ENCODE measurements around the gene STARD9. TPM values are rescaled to one million over a fixed set of nuclear protein-coding genes. Genes with fewer than 3 reads are reported as not detected.

The STARD9 gene
- total and polyA plus RNA-seq, 8 donors = 1.4 to 45.7 (median 11.8) TPM

DNA sequence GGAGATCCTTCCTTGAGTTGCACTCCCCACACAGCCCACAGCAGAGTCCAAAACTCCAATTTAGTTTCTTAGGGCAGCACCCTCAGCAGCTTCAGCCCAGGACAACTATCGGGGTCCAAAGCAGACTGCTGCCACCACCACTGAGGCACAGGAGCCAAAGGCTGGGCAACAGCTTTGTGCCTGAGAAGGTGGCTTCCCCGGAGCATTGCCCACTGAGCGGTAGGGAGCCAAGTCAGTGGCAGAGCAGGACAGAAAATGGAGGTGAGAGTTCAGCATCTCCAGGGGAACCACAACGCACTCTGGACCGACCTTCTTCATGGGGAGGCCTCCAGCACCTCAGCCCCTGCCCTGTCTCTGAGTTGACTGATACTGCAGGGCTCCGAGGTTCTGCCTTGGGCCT is 118.1 kb downstream of the STARD9 start:
- intact Hi-C loops (cut with DNase I; ENCODE audit: low total_unique reads) = loop anchor here (10.0 kb wide), 1 partner anchor 241 kb away; no protein-coding TSS in a partner anchor
- Histone ChIP-seq H3K9me3 (no peaks in the 10 kb centered on the region), H3K4me1 (no peaks in the 10 kb centered on the region), H3K36me3 (peaks cover 13 to 94% (median 84%) of the 10 kb centered on the region in 4 donors), H3K27ac (no peak overlapping the region), H3K27me3 (no peaks in the 10 kb centered on the region), H3K4me3 (no peak overlapping the region)
- no peak for DNase-seq
- 94 to 100% (median 95%) methylated on average over 3 to 6 of the region's 6 CpGs; no CpG with 5 or more reads in 1 of the 5 donors for WGBS, 5 donors
- no peak for TF ChIP-seq POLR2AphosphoS5 (IDR thresholded peaks at IDR 0.05)
- TF ChIP-seq, protein P1, sequence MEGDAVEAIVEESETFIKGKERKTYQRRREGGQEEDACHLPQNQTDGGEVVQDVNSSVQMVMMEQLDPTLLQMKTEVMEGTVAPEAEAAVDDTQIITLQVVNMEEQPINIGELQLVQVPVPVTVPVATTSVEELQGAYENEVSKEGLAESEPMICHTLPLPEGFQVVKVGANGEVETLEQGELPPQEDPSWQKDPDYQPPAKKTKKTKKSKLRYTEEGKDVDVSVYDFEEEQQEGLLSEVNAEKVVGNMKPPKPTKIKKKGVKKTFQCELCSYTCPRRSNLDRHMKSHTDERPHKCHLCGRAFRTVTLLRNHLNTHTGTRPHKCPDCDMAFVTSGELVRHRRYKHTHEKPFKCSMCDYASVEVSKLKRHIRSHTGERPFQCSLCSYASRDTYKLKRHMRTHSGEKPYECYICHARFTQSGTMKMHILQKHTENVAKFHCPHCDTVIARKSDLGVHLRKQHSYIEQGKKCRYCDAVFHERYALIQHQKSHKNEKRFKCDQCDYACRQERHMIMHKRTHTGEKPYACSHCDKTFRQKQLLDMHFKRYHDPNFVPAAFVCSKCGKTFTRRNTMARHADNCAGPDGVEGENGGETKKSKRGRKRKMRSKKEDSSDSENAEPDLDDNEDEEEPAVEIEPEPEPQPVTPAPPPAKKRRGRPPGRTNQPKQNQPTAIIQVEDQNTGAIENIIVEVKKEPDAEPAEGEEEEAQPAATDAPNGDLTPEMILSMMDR (IDR thresholded peaks at IDR 0.05) = no peak
- no peak for TF ChIP-seq EP300 (IDR thresholded peaks at IDR 0.05)
- TF ChIP-seq POLR2A (IDR thresholded peaks at IDR 0.05) = no peak

DNA sequence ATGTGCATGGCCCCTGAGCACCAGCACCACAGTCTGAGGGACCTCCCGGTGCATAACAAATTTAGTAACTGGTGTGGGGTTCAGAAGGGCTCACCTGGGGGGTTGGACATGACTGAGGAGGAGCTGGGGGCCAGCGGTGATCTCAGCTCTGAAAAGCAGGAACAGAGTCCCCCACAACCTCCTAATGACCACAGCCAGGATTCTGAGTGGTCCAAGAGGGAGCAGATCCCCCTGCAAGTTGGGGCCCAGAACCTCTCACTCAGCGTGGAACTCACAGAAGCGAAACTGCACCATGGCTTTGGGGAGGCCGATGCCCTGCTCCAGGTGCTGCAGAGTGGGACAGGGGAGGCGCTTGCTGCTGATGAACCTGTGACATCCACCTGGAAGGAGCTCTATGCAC is 118.5 kb downstream of the STARD9 start:
- WGBS, 5 donors = 93 to 100% (median 95%) methylated on average over 6 of the region's 6 CpGs
- no peak for DNase-seq
- Histone ChIP-seq H3K27me3 (no peaks in the 10 kb centered on the region), H3K9me3 (no peaks in the 10 kb centered on the region), H3K36me3 (peaks cover 13 to 90% (median 80%) of the 10 kb centered on the region in 4 donors), H3K4me1 (no peaks in the 10 kb centered on the region), H3K27ac (no peak overlapping the region), H3K4me3 (no peak overlapping the region)
- TF ChIP-seq POLR2A (IDR thresholded peaks at IDR 0.05) (no peak), POLR2AphosphoS5 (IDR thresholded peaks at IDR 0.05) (no peak), EP300 (IDR thresholded peaks at IDR 0.05) (no peak)
- TF ChIP-seq, protein P1 (IDR thresholded peaks at IDR 0.05) = no peak
- intact Hi-C loops (cut with DNase I; ENCODE audit: low total_unique reads) = loop anchor here (10.0 kb wide), 1 partner anchor 241 kb away; no protein-coding TSS in a partner anchor

DNA sequence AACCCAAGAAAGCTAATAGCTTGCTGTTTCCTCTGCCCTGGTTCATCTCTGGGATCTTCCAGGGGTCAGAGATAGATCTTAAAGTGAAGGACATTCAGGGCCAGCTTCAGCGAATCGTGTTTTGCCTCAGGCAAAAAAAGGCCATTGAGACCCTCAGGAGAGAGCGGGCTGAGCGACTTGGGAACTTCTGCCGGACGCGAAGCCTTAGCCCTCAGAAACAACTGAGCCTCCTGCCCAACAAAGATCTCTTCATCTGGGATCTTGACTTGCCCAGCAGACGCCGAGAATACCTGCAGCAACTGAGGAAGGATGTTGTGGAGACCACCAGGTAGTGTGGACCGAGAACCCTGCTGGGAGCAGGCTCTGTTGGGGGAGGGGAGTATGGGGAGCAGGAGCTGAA is 119.0 kb downstream of the STARD9 start:
- H3K36me3 ChIP-seq = peaks cover 10 to 86% (median 77%) of the 10 kb centered on the region in 4 donors
- no peak for DNase-seq
- WGBS, 5 donors = 93 to 98% (median 94%) methylated on average over 10 of the region's 10 CpGs
- intact Hi-C loops (cut with DNase I; ENCODE audit: low total_unique reads) = loop anchor here (10.0 kb wide), 1 partner anchor 240 kb away; no protein-coding TSS in a partner anchor
- no peaks in the 10 kb centered on the region for H3K9me3 ChIP-seq
- TF ChIP-seq, protein P1 (IDR thresholded peaks at IDR 0.05) = no peak
- TF ChIP-seq POLR2AphosphoS5 (IDR thresholded peaks at IDR 0.05) (no peak), POLR2A (IDR thresholded peaks at IDR 0.05) (no peak), EP300 (IDR thresholded peaks at IDR 0.05) (no peak)
- H3K4me1 ChIP-seq = no peaks in the 10 kb centered on the region
- no peak overlapping the region for H3K27ac ChIP-seq
- H3K27me3 ChIP-seq = no peaks in the 10 kb centered on the region
- H3K4me3 ChIP-seq = no peak overlapping the region

DNA sequence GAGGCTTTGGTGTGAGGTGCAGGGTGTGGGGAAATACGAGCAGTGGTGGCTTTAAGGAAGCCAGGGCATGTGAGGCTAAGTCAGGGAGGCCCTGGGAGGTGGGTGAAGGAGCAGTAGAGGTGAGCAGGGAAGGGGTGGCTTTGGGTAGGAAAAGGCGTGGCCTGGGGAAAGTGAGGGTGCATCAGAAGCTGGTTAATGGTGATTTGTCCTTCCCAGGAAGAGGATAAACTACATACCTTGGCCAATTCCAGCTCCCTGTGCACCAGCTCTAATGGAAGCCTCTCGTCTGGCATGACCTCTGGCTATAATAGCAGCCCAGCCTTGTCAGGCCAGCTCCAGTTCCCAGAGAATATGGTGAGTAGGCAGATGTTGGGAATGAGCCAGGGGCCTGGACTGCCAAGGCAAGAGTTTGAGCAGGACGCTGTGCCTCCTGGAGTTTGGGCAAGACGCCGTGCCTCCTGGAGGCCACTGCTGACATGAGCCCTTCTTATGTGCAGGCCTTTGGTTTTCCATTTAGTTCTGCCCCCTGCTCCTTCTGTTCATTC is 120.2 kb downstream of the STARD9 start:
- TF ChIP-seq, protein P1 (IDR thresholded peaks at IDR 0.05) = no peak
- TF ChIP-seq EP300 (IDR thresholded peaks at IDR 0.05) = no peak
- no peak for TF ChIP-seq POLR2A (IDR thresholded peaks at IDR 0.05)
- no peak for TF ChIP-seq POLR2AphosphoS5 (IDR thresholded peaks at IDR 0.05)
- Histone ChIP-seq H3K27me3 (no peaks in the 10 kb centered on the region), H3K9me3 (no peaks in the 10 kb centered on the region), H3K27ac (no peak overlapping the region), H3K36me3 (peaks cover 9 to 86% (median 71%) of the 10 kb centered on the region in 4 donors), H3K4me3 (no peak overlapping the region), H3K4me1 (no peaks in the 10 kb centered on the region)
- DNase-seq = no peak
- intact Hi-C loops (cut with DNase I; ENCODE audit: low total_unique reads) = loop anchor here (10.0 kb wide), 1 partner anchor 239 kb away; no protein-coding TSS in a partner anchor
- 73 to 85% (median 76%) methylated on average over 6 of the region's 6 CpGs for WGBS, 5 donors
